Activated T-helper 2 cell treated with anti-CD3 and anti-CD28 coated beads, Interferon-gamma antibody, Interleukin-2, Interleukin-4, amounts not matched to agents 10 μg/mL and 5 μg/mL and 100 μg/mL, durations not matched to agents 14 hours and 24 hours and 36 hours (primary cell): ENCODE results near the gene PLA2G2C. TPM values are rescaled to one million over a fixed set of nuclear protein-coding genes. Genes with fewer than 3 reads are reported as not detected.
"Not testable (repeated sequence)": the region's sequence is repeated elsewhere in the genome, so short reads cannot be mapped to it uniquely, and the experiment has no call there.

Experiments
- DNase-seq: peaks from one replicate; pipeline ENCODE4 v3.0.0; 2021; ENCODE audit warnings: low spot score
- H3K27ac Mint-ChIP-seq: one replicate; pipeline ENCODE4 v1.8.0; 2021; ENCODE audit warnings: mixed read lengths
- H3K27me3 Mint-ChIP-seq: one replicate; pipeline ENCODE4 v1.8.0; 2021; ENCODE audit warnings: low read depth, mixed read lengths
- H3K36me3 Mint-ChIP-seq: one replicate; pipeline ENCODE4 v1.8.0; 2021; ENCODE audit warnings: low read depth, mixed read lengths
- H3K4me1 Mint-ChIP-seq: one replicate; pipeline ENCODE4 v1.8.0; 2021; ENCODE audit warnings: low read depth, mixed read lengths
- H3K4me3 Mint-ChIP-seq: one replicate; pipeline ENCODE4 v1.8.0; 2021; ENCODE audit warnings: low read depth, mild to moderate bottlenecking, moderate library complexity, mixed read lengths
- H3K9me3 Mint-ChIP-seq: one replicate; pipeline ENCODE4 v1.8.0; 2021; ENCODE audit warnings: mixed read lengths
- intact Hi-C: fragments of 100-400 bp; cut with micrococcal nuclease; formaldehyde crosslinking; loops from one replicate; pipeline ENCODE4 v1.15.1; 2023
- total RNA-seq: library from RNA; stranded (reverse); gene quantifications from 2 replicates; pipeline ENCODE4 v1.2.3, GENCODE V29; 2022

PLA2G2C gene, protein sequence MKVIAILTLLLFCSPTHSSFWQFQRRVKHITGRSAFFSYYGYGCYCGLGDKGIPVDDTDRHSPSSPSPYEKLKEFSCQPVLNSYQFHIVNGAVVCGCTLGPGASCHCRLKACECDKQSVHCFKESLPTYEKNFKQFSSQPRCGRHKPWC
- total RNA-seq, result 0.30 TPM in 1 of 2 replicates, not detected in the other

DNA sequence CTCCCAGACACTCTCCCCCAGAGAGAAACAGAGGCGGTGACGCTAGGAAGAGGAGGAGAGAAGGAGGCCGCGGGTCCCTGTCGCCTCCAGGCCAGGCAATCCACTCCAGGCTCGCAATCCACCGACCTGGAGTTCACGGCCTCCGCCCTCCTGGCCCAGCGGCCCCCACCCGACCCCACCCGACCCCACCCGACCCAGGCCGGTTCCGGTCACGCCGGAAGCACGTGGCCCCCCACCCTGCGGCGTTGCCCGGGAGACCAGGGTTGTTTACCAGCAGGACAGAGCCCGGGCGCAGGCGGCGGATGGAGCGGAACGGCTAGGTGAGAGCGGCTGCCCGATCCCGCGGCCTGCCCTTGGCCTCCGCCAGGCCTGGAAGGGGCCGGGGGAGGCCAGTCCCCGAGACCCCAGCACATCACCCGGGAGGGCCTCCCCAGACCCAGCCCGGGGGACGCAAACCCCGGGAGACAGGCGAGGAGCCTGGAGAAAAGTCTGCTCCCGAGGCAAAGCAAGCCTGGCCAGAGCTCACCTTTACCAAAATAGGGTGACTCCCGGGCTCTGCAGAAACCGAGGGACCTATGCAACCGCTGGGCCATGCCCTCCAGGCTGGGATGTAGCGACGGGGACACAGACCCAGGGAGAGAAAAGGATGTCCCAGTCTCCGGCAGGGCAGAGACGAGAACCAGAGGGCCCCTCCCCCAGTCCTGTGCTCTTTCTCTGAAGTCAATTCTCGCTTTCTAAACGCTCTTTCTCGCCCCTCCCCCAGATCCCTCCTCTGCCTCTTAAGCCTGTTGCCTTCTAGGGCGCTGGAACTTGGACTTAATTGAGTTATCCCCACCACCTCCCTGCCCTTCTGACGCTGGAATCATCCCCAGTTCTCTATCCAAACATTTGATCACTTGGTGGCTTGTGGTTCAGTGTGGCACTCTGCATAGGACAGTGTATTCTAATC, at the start of gene PLA2G2C, which contains the start of gene UBXN10:
TSS of gene PLA2G2C (minus strand) at position 685 of the 949 bp plus-strand sequence. CDS start 9,155 bp downstream, outside the sequence.
TSS of gene UBXN10 (plus strand) at position 263 of the 949 bp plus-strand sequence. CDS start 4,466 bp downstream, outside the sequence.
- H3K9me3 Mint-ChIP-seq, result no peaks in the 10 kb centered on the region

DNA sequence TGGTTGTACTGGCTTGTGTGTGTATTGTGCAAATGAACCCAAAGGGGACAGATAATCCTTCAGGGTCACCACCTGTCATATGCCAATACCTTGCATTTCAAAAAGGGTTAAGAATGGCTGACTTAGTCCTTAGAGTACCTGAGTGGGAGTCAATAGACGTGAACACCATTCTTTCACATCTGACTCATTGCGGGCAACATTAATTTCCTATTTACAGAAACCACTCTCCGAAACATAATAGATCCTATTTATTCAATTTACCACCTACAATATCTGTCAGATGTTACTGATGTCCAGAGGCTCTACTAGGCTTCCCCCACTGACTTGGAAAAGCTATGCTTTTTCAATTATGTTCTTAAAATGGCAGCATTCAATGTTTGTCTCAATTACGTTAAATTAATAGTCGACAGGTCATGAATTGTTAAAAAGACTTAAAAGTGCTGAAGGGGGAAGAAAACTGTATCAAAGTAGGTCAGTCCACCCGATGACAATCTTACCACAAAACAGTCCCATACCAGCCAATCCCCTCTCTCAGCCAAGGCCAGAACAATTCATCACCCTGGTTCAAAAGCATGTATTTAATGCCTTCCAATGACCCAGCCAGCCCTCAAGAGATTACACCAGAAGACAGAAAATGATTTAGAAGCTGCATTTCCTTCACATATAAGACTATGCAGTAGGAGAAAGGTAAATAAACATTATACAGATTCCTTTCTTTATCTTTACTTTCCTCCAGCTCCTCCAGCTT, 48.6 kb upstream of the PLA2G2C start:
- DNase-seq, result no peak
- no peak overlapping the region for H3K27ac Mint-ChIP-seq
- H3K4me1 Mint-ChIP-seq, result no peaks in the 10 kb centered on the region
- H3K27me3 Mint-ChIP-seq, result peaks cover 45% of the 10 kb centered on the region
- no peaks in the 10 kb centered on the region for H3K36me3 Mint-ChIP-seq
- intact Hi-C loops, result no loop called here
- no peaks in the 10 kb centered on the region for H3K9me3 Mint-ChIP-seq
- no peak overlapping the region for H3K4me3 Mint-ChIP-seq

More for the DNA sequence above, at the start of gene PLA2G2C, which contains the start of gene UBXN10:
- Mint-ChIP-seq H3K27ac (peak within 1 kb of the TSS; percentile 82), H3K4me1 (peaks cover 39% of the 10 kb centered on the region), H3K27me3 (peaks cover 44% of the 10 kb centered on the region), H3K4me3 (peak within 1 kb of the TSS; percentile 78), H3K36me3 (no peaks in the 10 kb centered on the region)
- intact Hi-C loops, result loop anchor here (2.0 kb wide), 1 partner anchor 13 kb away; no protein-coding TSS in a partner anchor
- peak; percentile 51 for DNase-seq

DNA sequence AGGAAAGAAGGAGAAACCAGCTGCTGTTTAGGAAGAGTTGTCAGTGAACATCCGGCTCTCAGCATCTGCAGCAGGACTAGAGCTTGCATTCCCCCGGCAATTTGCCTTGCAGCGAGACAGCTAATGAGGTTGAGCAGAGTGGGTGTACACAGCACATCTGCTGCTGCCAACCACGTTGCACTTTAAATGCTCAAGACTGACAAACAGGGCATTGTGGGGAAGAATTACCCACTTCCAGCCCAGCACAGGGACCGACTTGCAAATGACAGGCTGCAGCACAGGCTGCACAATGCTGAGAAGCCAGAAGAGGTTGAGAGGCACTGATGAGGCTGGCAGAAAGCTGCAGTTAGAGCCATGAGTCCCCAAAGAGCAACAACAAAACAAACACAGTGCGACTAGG, 47.5 kb upstream of the PLA2G2C start:
- H3K27ac Mint-ChIP-seq, result no peak overlapping the region
- no peak overlapping the region for H3K4me3 Mint-ChIP-seq
- no peak for DNase-seq
- H3K27me3 Mint-ChIP-seq, result peaks cover 47% of the 10 kb centered on the region
- no peaks in the 10 kb centered on the region for H3K4me1 Mint-ChIP-seq
- no peaks in the 10 kb centered on the region for H3K9me3 Mint-ChIP-seq
- H3K36me3 Mint-ChIP-seq, result no peaks in the 10 kb centered on the region
- intact Hi-C loops, result loop anchor here (2.0 kb wide), 1 partner anchor 197 kb away; no protein-coding TSS in a partner anchor

DNA sequence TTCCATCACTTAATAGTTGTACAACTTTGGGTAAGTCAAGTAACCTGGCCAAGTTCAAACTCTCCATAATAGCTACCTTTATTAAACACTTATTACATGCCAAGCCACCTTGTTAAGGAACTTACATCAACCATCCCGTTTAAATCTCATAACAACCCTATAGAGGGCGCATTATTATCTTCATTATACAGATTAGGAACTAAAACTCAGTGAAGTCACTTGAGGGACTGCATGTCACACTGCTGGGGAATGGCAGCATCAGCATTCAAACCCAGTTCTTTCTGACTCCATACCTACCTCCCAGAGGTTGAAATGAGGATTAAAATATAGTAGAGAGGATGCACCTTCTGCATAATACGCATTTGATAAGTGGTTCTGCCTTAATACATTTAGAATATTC, 47.1 kb upstream of the PLA2G2C start:
- DNase-seq, result no peak
- intact Hi-C loops, result loop anchor here (2.0 kb wide), 1 partner anchor 197 kb away; no protein-coding TSS in a partner anchor
- Mint-ChIP-seq H3K9me3 (no peaks in the 10 kb centered on the region), H3K27ac (no peak overlapping the region), H3K27me3 (peaks cover 49% of the 10 kb centered on the region), H3K4me1 (no peaks in the 10 kb centered on the region), H3K4me3 (no peak overlapping the region), H3K36me3 (no peaks in the 10 kb centered on the region)

DNA sequence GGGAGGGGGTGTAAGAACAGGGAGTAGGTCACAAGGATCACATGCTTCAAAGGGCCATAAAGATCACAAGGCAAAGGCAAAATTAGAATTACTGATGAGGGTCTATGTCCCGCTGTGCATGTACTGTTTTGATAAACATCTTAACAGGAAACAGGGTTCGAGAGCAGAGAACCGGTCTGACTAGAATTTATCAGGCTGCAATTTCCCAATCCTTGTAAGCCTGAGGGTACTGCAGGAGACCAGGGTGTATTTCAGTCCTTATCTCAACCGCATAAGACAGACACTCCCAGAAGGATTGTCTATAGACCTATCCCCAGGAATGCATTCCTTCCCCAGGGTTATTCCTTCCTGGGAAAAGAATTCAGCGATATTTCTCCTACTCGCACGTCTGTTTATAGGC, 46.2 kb upstream of the PLA2G2C start:
- not testable (repeated sequence) for H3K4me1 Mint-ChIP-seq, H3K27ac Mint-ChIP-seq, H3K9me3 Mint-ChIP-seq, DNase-seq, H3K4me3 Mint-ChIP-seq, H3K36me3 Mint-ChIP-seq
- intact Hi-C loops, result loop anchor here (2.0 kb wide), 1 partner anchor 198 kb away; no protein-coding TSS in a partner anchor
- H3K27me3 Mint-ChIP-seq, result peaks cover 51% of the 10 kb centered on the region

DNA sequence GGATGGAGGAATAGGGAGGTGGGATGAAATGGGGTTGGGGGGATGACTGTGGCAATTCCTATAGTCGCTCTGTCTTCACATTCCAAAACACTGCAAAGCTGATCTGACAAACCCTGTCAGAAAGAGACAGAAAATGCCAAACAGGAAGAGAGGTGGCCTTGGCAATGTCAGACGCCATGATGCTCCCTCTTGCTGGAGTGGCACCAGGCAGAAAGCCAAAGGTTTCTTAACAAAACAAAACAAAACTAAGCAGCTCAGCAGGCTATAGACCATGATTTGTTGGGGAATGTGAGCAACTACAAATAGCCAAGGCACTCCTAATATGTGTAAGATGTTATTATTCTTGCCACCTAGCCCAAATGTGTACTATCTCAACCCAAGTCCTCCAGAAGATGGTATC, 42.9 kb upstream of the PLA2G2C start:
- intact Hi-C loops, result no loop called here
- H3K27me3 Mint-ChIP-seq, result peaks cover 52% of the 10 kb centered on the region
- DNase-seq, result no peak
- H3K4me1 Mint-ChIP-seq, result no peaks in the 10 kb centered on the region
- no peak overlapping the region for H3K4me3 Mint-ChIP-seq
- H3K27ac Mint-ChIP-seq, result no peak overlapping the region
- no peaks in the 10 kb centered on the region for H3K9me3 Mint-ChIP-seq
- no peaks in the 10 kb centered on the region for H3K36me3 Mint-ChIP-seq

DNA sequence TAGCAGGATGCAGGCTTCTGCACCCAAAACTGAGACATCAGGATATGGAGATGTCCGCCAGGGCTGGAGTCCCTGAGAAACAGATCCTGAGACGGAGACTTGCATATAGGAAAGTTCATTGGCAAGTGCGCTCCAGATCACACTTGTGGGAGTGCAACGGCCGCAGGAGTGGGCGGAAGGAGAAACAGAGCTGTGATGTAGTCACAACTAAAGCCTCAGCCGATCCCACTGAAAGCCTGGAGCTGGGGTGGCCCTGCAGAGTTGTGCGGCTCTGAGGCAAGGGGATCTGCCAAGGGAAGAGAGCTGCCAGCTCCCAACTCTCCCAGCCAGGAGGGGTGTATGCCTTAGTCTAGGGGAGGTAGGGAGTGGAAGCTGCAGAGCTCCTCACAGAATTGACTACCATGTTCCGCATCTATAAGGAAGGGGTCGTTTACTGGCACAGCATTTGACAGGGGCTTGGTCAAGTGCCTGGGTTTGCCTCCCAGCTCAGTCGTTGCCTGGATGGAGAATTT, 42.1 kb upstream of the PLA2G2C start:
- Mint-ChIP-seq H3K27me3 (peaks cover 50% of the 10 kb centered on the region), H3K4me1 (no peaks in the 10 kb centered on the region), H3K36me3 (no peaks in the 10 kb centered on the region), H3K27ac (no peak overlapping the region), H3K9me3 (no peaks in the 10 kb centered on the region), H3K4me3 (no peak overlapping the region)
- intact Hi-C loops, result no loop called here
- no peak for DNase-seq

DNA sequence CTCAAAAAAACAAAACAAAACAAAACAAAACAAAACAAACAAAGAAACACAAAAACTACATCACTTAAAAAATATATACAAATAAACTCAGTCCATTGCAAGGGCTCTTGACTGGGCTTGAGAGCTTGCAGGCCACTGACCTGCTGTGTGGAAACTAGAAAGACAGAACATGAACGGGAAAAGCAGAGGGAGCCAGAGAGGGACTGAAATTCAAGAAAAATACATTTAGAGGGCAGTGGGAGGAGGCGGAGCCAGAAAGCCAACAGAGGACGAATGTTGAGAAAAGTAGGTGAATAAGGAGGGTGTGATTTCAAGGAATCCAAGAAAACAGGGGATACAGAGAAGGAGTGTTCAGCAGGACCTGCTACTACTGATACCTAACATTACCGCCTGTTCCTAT, 41.4 kb upstream of the PLA2G2C start:
- Mint-ChIP-seq H3K4me3 (no peak overlapping the region), H3K9me3 (no peaks in the 10 kb centered on the region), H3K27me3 (peaks cover 54% of the 10 kb centered on the region), H3K4me1 (no peaks in the 10 kb centered on the region), H3K36me3 (no peaks in the 10 kb centered on the region), H3K27ac (no peak overlapping the region)
- intact Hi-C loops, result no loop called here
- DNase-seq, result no peak

DNA sequence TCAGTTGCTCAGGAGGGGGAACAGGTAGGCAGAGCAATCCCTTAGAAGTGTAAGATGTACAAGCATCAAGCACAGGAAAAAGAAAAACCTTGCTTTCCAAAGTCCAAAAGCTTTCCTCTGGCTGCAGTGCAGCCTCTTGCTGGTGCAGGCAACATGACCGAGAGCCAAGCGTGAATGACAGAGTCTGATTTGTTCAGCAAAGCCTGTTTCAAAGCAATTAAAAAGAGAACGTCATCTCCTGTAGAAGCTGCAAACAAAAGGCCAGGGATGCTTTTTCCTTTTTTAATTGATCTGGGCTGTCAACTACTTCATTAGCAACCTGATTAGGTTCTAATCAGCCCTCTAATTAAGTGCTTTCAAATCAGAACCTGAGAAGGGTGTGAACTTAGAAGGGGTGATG, 38.2 kb upstream of the PLA2G2C start:
- Mint-ChIP-seq H3K36me3 (no peaks in the 10 kb centered on the region), H3K27me3 (peaks cover 52% of the 10 kb centered on the region), H3K27ac (no peak overlapping the region), H3K9me3 (no peaks in the 10 kb centered on the region), H3K4me3 (no peak overlapping the region), H3K4me1 (no peaks in the 10 kb centered on the region)
- DNase-seq, result no peak
- intact Hi-C loops, result no loop called here

DNA sequence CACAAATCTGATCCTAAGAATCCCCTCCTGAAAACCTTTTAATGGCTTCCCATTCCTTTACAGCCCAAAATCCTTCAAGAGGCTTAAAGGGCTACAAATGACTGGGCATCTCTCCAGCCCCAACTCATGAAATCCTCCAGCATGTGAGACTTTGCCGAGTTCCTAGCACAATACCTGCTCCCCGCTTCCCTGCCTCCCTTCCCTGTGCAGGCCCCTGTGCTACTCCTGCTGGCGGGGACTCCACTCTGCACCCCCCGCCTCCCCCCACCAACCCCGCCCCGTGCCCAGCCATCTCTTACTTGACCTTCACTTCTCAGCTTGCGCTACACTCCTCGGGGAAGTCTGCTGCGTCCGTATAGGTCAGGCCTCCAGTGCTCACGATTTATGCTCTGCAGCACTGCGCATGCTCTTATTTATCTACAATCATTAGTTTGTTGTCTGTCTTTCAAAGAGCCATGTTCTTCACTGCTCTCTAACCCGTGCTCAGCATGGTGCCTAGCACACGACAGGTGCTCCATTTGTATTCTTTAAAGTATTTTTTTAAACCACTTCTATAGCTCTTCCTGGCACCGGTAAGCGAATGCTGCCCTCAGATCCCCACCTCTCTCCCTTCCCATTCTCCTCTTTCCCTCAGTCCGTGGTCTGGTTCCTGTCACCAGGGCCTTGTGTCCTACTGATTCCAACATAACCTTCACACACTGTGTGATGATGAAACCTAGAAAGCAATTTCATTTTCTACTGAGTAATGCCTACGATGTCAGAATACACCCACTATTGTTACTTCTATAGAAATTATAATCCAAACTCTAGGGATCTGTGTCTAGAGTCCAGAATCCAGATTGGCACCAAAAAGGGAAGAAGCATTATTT, 37.5 kb upstream of the PLA2G2C start:
- Mint-ChIP-seq H3K36me3 (no peaks in the 10 kb centered on the region), H3K27ac (no peak overlapping the region), H3K27me3 (peaks cover 46% of the 10 kb centered on the region), H3K4me1 (no peaks in the 10 kb centered on the region), H3K4me3 (no peak overlapping the region), H3K9me3 (no peaks in the 10 kb centered on the region)
- DNase-seq, result no peak
- intact Hi-C loops, result no loop called here

DNA sequence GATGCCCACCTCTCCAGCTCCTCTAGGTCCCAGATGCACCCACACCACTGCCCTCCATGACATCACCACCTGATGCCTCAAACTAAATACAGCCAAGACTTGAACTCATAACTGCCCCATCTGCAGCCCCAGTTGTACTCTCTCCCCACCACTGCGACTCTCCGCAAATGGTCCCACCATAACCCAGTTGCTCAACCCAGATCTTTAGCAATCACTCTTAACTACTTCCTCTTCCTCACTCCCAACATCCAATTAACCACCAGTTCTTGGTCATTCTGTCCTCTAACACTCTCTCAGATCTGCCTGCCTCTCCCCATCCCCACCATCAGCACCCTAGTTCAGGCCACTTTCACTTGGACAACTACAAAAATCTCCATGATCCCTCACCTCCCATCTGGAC, 36.8 kb upstream of the PLA2G2C start:
- Mint-ChIP-seq H3K4me3 (no peak overlapping the region), H3K4me1 (no peaks in the 10 kb centered on the region), H3K36me3 (no peaks in the 10 kb centered on the region), H3K27ac (no peak overlapping the region), H3K9me3 (no peaks in the 10 kb centered on the region), H3K27me3 (peaks cover 47% of the 10 kb centered on the region)
- DNase-seq, result no peak
- intact Hi-C loops, result no loop called here

DNA sequence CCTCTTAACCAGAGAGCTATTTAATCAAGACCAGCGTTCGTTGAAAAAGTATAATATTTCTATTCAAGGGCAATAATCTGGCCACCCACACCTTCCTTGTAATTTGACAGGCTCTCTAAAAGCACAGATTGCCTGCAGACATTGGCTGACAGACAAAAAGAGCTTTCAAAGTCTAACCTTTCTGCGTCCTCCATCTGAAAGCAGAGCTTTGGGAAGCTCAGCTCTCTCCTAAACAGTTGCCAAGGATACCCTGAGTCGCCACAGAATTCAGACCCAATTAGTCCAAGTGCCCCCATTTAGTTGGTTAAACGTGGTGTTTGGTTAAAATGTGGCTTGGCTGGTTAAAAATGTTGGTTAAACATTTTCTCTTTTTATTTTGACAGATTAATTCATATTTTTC, 33.7 kb upstream of the PLA2G2C start:
- no peaks in the 10 kb centered on the region for H3K9me3 Mint-ChIP-seq
- peaks cover 48% of the 10 kb centered on the region for H3K27me3 Mint-ChIP-seq
- H3K27ac Mint-ChIP-seq, result no peak overlapping the region
- no peaks in the 10 kb centered on the region for H3K4me1 Mint-ChIP-seq
- H3K4me3 Mint-ChIP-seq, result no peak overlapping the region
- intact Hi-C loops, result no loop called here
- no peaks in the 10 kb centered on the region for H3K36me3 Mint-ChIP-seq
- DNase-seq, result no peak
